GM12864 (cell line): Measurements from ENCODE around the gene RSPH10B.
"Not testable (repeated sequence)": the region's sequence is repeated elsewhere in the genome, so short reads cannot be mapped to it uniquely, and the experiment has no call there.

ENCODE experiments used
- DNase-seq: peaks from one replicate; pipeline ENCODE4 v3.0.0-alpha.2; 2011; ENCODE audit warnings: low read depth
- H3K4me3 ChIP-seq: 2 replicates; pipeline ENCODE4 v1.5.1; 2011; ENCODE audit warnings: mild to moderate bottlenecking, low read depth, low read length, control low read depth
- CTCF ChIP-seq: IDR thresholded peaks from 2 replicates; pipeline ENCODE4 v1.5.1; 2011; ENCODE audit warnings: low read depth, mild to moderate bottlenecking, moderate library complexity, low read length, control low read depth, inconsistent platforms; ENCODE audit errors: missing control alignments

Gene RSPH10B

GRCh38 chr7:5904726-5905125 lies 65.8 kb downstream of the RSPH10B start:
- DNase-seq, H3K4me3 ChIP-seq: not testable (repeated sequence)

- not testable (repeated sequence) for H3K4me3 ChIP-seq, DNase-seq
These were observed 67.5 kb downstream of the RSPH10B start for GRCh38 chr7:5903002-5903401.

DNA sequence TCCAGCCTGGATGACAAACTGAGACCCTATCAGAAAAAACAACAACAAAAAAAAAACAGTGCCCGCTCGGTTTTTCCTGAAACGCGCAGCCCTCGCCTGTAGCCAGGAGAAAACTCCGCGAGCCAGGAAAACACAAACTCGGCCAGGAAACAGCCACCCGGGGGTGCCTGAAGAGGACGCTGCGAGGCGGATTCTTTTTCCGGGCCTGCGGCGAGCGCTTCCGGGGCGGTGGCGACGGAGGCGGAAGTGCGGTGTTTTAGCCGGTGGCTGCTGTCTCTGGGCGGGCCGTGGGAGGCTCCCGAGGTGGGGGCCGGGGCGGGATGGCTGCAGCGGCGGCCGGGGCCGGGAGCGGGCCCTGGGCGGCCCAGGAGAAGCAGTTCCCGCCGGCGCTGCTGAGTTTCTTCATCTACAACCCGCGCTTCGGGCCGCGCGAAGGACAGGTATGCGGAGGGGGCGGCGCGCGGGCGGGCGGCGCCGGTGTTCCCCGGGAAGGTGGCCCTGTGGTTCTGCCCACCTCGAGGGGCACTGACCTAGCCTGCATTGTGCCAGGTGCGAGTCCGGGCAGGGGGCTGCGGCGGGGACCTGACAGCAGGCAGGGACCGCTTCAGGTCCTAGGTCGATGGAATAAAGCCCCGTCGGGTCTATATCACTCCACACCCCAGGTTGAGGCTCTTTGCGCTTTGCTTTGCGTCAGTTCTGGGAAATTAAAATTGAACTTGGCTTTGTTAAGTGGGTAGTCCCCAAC lies 71.8 kb downstream of the RSPH10B start, which contains the start of gene CCZ1:
Gene CCZ1, plus strand, starts transcription at position 254 of the 745 bp plus-strand sequence. Its CDS starts 67 bp downstream, at position 321.
- DNase-seq = not testable (repeated sequence)
- peak; percentile 29 for TF ChIP-seq CTCF
- H3K4me3 ChIP-seq = peak within 1 kb of the TSS; percentile 45

GRCh38 chr7:5897369-5897919 lies 73.0 kb downstream of the RSPH10B start:
- DNase-seq, H3K4me3 ChIP-seq: not testable (repeated sequence)

DNA sequence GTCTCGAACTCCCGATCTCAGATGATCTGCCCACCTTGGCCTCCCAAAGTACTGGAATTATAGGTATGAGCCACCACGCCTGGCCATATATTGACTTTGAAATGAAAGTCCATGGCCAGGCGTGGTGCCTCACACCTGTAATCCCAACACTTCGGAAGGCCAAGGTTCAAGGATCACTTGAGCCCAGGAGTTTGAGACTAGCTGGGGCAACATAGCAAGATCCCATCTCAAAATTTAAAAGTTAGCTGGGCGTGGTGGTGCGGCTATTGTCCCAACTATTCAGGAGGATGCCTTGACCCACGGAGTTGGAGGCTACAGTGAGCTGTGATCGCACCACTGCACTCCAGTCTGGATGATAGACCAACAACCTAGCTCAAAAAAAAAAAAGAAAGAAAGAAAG lies 78.0 kb downstream of the RSPH10B start:
- no peak for TF ChIP-seq CTCF
- DNase-seq = no peak
- H3K4me3 ChIP-seq = no peak overlapping the region

- DNase-seq = not testable (repeated sequence)
These were observed 80.2 kb downstream of the RSPH10B start for GRCh38 chr7:5890244-5890643.

GRCh38 chr7:5888021-5888420 lies 82.5 kb downstream of the RSPH10B start:
- H3K4me3 ChIP-seq, DNase-seq: not testable (repeated sequence)

More at GRCh38 chr7:5890244-5890643, 80.2 kb downstream of the RSPH10B start:
- not testable (repeated sequence) for H3K4me3 ChIP-seq

DNA sequence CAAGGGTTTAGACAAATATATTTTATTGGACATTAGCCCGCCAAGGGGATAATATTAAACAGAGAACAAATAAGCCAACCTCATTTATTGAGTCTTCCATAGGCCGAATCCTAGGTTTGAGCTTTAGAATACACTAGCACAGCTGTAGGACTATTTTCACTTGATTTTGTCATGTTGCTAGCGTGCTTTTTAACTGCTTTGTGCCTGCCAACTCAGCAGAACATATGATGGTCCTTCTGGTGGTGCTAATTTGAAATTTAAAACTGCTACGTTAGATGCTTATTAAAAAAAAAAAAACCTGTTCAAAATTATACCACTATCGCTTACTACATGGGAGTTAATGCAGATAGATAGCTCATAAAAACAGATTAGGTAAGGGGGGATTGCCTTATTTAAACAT lies 86.1 kb downstream of the RSPH10B start:
- H3K4me3 ChIP-seq, DNase-seq: not testable (repeated sequence)

- not testable (repeated sequence) for DNase-seq, H3K4me3 ChIP-seq
These were observed 90.4 kb downstream of the RSPH10B start for GRCh38 chr7:5880106-5880505.

DNA sequence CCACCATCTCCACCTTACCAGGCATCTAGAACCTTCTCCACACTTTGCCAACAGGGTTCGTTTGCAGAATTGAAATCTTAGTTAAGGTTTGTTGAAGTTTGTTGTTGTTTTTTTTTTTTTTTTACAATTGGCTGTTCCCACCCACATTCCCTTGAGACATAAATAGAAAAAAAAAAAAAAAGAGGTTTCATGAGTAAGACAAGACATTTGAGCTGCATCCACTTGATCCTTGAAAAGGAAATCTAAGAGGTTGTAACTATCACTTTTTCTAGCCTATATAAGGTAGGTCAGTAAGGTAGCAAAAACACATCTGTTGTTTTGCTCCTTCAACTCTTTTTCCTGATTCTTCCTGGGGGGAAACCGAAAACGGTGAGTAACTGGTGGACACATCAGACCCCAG lies 90.9 kb downstream of the RSPH10B start:
- H3K4me3 ChIP-seq, DNase-seq: not testable (repeated sequence)
